Osteoblast (primary cell): ENCODE results near the gene ANGPT4. TPM values are rescaled to one million over a fixed set of nuclear protein-coding genes. Genes with fewer than 3 reads are reported as not detected.

Source experiments
- DNase-seq: peaks from one replicate; pipeline ENCODE4 v3.0.0; 2011; ENCODE audit warnings: low spot score, mixed read lengths; ENCODE audit not compliant: insufficient read length; ENCODE audit errors: missing footprints
- H2AFZ ChIP-seq: 2 replicates; pipeline ENCODE4 v1.6.0; 2011; ENCODE audit warnings: mild to moderate bottlenecking, low read length
- H3K27ac ChIP-seq: 2 replicates; pipeline ENCODE4 v1.5.1; 2011; ENCODE audit warnings: mild to moderate bottlenecking, low read depth, low read length, moderate library complexity
- H3K27me3 ChIP-seq: 2 replicates; pipeline ENCODE4 v1.6.0; 2012; ENCODE audit warnings: mild to moderate bottlenecking, control low read depth, inconsistent platforms, low read length, moderate library complexity; ENCODE audit not compliant: insufficient read depth
- H3K36me3 ChIP-seq: 2 replicates; pipeline ENCODE4 v1.5.1; 2011; ENCODE audit warnings: mild to moderate bottlenecking, low read length, control low read depth, moderate library complexity; ENCODE audit not compliant: insufficient read depth
- H3K4me1 ChIP-seq: 2 replicates; pipeline ENCODE4 v1.5.1; 2011; ENCODE audit warnings: mild to moderate bottlenecking, low read length, control low read depth, moderate library complexity; ENCODE audit not compliant: insufficient read depth
- H3K4me2 ChIP-seq: 2 replicates; pipeline ENCODE4 v1.6.0; 2011; ENCODE audit warnings: mild to moderate bottlenecking, low read length; ENCODE audit not compliant: insufficient read depth
- H3K4me3 ChIP-seq: fragments of 200-600 bp; sonication (generic); 3 replicates; pipeline ENCODE4 v1.5.1; 2012; ENCODE audit warnings: mild to moderate bottlenecking, low read length, inconsistent platforms; ENCODE audit not compliant: insufficient read depth
- H3K79me2 ChIP-seq: 2 replicates; pipeline ENCODE4 v1.6.0; 2012; ENCODE audit warnings: mild to moderate bottlenecking, low read length, control low read depth, inconsistent platforms; ENCODE audit not compliant: insufficient read depth
- H3K9me3 ChIP-seq: 2 replicates; pipeline ENCODE4 v1.5.1; 2011; ENCODE audit warnings: low read depth, low read length, control low read depth
- H4K20me1 ChIP-seq: 2 replicates; pipeline ENCODE4 v1.6.0; 2012; ENCODE audit warnings: mild to moderate bottlenecking, low read length, control low read depth; ENCODE audit not compliant: insufficient read depth
- total RNA-seq: library from RNA; depleted of rRNA; stranded (reverse); fragments of >200 nt; gene quantifications from 2 replicates; pipeline ENCODE4 v1.2.3, GENCODE V29; 2012
- TF ChIP-seq, protein P1 (sequence below): IDR thresholded peaks from 2 replicates; pipeline ENCODE4 v1.5.1; 2011; ENCODE audit warnings: mild to moderate bottlenecking, low read depth, low read length, moderate library complexity; ENCODE audit errors: extremely low read depth

The ANGPT4 gene
- total RNA-seq, 1 donor, result under 0.01 TPM

DNA sequence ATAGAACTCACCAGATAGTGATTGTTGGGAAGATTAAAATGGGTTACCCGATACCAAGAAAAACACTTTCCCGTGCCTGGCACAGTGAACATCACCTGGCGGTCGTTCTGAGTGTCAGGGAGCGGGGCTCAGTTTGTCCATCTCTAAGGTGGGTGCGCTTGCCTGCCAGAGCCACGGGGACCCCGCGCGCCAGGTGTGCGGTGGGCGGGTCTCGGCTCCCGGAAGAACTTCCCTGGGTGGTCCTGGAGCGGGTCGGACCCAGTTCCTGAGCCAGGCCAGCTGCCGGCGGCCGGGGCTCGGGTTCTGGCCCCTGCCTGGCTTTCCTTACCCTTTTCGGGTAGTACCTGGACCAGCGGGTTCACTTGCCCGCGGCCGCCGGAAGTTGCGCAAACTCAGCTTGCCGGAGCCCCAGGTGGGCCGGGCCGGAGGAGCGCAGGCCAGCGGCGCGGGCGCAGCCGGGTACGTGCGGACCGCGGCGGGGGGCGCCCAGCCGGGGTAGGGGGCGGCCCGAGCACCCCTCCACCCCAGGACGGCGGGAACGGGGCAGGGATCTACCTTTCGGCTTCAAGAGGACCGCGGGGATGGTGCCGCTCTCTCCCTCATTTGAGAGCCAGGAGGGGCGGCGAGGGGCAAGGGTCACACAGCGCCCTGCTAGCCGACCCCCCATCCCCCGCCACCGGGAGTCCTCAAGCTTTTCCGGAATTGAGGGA lies 75.1 kb downstream of the ANGPT4 start:
- Histone ChIP-seq H3K4me1 (no peaks in the 10 kb centered on the region), H4K20me1 (peaks cover 9% of the 10 kb centered on the region), H3K27me3 (no peaks in the 10 kb centered on the region), H3K36me3 (no peaks in the 10 kb centered on the region), H3K79me2 (peaks cover 69% of the 10 kb centered on the region), H3K9me3 (no peaks in the 10 kb centered on the region), H3K4me2 (peak overlapping the region; percentile 32), H3K27ac (no peak overlapping the region), H3K4me3 (peak overlapping the region; percentile 60), H2AFZ (no peak overlapping the region)
- no peak for DNase-seq
- TF ChIP-seq, protein P1, sequence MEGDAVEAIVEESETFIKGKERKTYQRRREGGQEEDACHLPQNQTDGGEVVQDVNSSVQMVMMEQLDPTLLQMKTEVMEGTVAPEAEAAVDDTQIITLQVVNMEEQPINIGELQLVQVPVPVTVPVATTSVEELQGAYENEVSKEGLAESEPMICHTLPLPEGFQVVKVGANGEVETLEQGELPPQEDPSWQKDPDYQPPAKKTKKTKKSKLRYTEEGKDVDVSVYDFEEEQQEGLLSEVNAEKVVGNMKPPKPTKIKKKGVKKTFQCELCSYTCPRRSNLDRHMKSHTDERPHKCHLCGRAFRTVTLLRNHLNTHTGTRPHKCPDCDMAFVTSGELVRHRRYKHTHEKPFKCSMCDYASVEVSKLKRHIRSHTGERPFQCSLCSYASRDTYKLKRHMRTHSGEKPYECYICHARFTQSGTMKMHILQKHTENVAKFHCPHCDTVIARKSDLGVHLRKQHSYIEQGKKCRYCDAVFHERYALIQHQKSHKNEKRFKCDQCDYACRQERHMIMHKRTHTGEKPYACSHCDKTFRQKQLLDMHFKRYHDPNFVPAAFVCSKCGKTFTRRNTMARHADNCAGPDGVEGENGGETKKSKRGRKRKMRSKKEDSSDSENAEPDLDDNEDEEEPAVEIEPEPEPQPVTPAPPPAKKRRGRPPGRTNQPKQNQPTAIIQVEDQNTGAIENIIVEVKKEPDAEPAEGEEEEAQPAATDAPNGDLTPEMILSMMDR, result no peak

DNA sequence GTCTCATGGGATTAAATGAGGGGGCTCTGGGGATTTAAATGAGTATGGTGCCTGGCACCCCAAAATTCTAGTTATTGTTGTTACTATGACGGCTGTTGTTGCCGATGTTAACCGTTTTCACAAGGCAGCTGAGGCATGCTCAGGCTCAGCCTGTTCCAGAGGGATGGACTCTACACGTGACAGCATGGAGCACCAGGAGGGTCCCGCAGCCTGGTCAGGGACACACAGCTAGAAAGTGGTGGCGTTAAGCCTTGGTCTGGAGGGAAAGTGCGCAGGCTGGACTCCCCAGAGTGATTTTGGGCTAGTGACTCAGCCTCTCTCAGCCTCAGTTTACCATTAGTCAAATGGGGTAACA lies 75.7 kb downstream of the ANGPT4 start:
- H3K4me2 ChIP-seq, result no peak overlapping the region
- H3K4me3 ChIP-seq, result no peak overlapping the region
- TF ChIP-seq, protein P1, result no peak
- peaks cover under 1% of the 10 kb centered on the region for H3K4me1 ChIP-seq
- no peak for DNase-seq
- peaks cover 69% of the 10 kb centered on the region for H3K79me2 ChIP-seq
- no peak overlapping the region for H2AFZ ChIP-seq
- no peak overlapping the region for H3K27ac ChIP-seq
- peaks cover 9% of the 10 kb centered on the region for H4K20me1 ChIP-seq
- H3K27me3 ChIP-seq, result no peaks in the 10 kb centered on the region
- H3K36me3 ChIP-seq, result no peaks in the 10 kb centered on the region
- no peaks in the 10 kb centered on the region for H3K9me3 ChIP-seq

DNA sequence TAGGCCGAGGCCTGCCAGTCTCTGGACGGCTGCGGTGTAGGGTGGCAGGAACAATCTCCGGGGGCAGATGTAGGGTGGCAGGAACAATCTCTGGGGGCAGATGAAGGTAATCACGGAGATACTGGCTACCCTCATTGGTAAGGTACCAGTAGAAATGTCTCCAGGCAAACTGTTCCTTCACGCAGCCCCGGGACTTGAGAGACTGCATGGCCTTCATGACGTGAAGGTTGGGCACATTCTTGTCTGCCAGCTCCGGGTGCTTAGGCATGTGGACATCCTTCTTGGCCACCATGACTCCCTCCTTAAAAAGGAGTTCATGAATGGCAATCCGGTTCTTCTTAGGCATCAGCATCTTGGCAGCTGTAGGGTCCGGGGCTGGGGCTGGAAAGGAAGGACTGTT lies 76.5 kb downstream of the ANGPT4 start:
- Histone ChIP-seq H2AFZ (no peak overlapping the region), H4K20me1 (peaks cover 9% of the 10 kb centered on the region), H3K4me1 (peaks cover 8% of the 10 kb centered on the region), H3K4me2 (no peak overlapping the region), H3K27me3 (no peaks in the 10 kb centered on the region), H3K9me3 (no peaks in the 10 kb centered on the region), H3K4me3 (no peak overlapping the region), H3K27ac (no peak overlapping the region), H3K36me3 (no peaks in the 10 kb centered on the region), H3K79me2 (peaks cover 72% of the 10 kb centered on the region)
- TF ChIP-seq, protein P1, result no peak
- no peak for DNase-seq

DNA sequence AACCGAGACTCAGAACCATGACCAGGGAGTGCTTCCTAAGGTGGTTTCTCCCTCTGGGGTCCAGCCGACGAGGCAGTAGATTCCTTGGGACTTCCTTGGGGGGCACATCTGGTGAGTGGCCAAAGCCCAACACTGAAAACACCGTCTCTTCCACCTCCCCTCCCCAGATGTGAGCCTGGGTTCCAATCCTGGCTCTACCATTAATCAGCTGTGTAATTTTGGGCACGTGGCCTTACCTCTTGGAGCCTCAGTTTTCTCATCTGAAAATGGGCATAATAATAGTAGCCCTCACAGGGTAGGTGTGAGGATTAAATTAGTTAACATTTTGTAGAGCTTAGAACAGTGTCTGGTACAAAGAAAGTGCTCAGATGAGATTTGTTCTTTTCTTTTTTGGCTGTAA lies 77.1 kb downstream of the ANGPT4 start:
- Histone ChIP-seq H3K4me2 (no peak overlapping the region), H3K4me1 (peaks cover 14% of the 10 kb centered on the region), H2AFZ (no peak overlapping the region), H3K79me2 (peaks cover 75% of the 10 kb centered on the region), H3K36me3 (no peaks in the 10 kb centered on the region), H3K27ac (no peak overlapping the region), H3K4me3 (no peak overlapping the region), H3K27me3 (no peaks in the 10 kb centered on the region), H4K20me1 (peaks cover 7% of the 10 kb centered on the region), H3K9me3 (no peaks in the 10 kb centered on the region)
- TF ChIP-seq, protein P1, result no peak
- DNase-seq, result no peak
